Body of pancreas (tissue), 4 donors: ENCODE data around the gene SLC6A16. TPM values are rescaled to one million over a fixed set of nuclear protein-coding genes. Genes with fewer than 3 reads are reported as not detected.
"Not testable (repeated sequence)": the region's sequence is repeated elsewhere in the genome, so short reads cannot be mapped to it uniquely, and the experiment has no call there.

Experiments
- ATAC-seq: fragments of 150-250 bp; one replicate; pipeline ENCODE4 v1.9.1; 2016
- DNase-seq, 4 donors: peaks; one replicate each; pipeline ENCODE4 v3.0.0-alpha.2; 2019
- H3K27ac ChIP-seq, 4 donors: fragments of 200-600 bp; sonication (generic); 1 replicate in 3 of 4; 2 replicates in 1 of 4; pipeline versions ENCODE4 v1.5.1 to v1.6.1; 2016 to 2019; ENCODE audit warnings: mild to moderate bottlenecking in 1 of 4, mixed read lengths in 1 of 4, moderate library complexity in 1 of 4
- H3K27me3 ChIP-seq, 2 donors: fragments of 200-600 bp; sonication (generic); one replicate each; pipeline ENCODE4 v1.6.0; 2016; ENCODE audit warnings: mild to moderate bottlenecking in 1 of 2
- H3K36me3 ChIP-seq, 2 donors: fragments of 200-600 bp; sonication (generic); replicated peaks in 1 of 2; 2 replicates each; pipeline ENCODE4 v1.5.1; 2016; ENCODE audit warnings: low read depth in 2 of 2; ENCODE audit not compliant: insufficient read depth in 1 of 2
- H3K4me1 ChIP-seq: fragments of 200-600 bp; sonication (generic); one replicate; pipeline ENCODE4 v1.6.0; 2016
- H3K4me3 ChIP-seq, 2 donors: fragments of 200-600 bp; sonication (generic); 1 replicate in 1 of 2; 2 replicates in 1 of 2; pipeline ENCODE4 v1.5.1; 2016 to 2019
- H3K9me3 ChIP-seq, 3 donors: fragments of 200-600 bp; sonication (generic); 1 replicate in 2 of 3; 2 replicates in 1 of 3; pipeline ENCODE4 v1.5.1; 2016
- CTCF ChIP-seq, 7 experiments: fragments of 450-650 bp in 4 of 7; fragments of 200-600 bp in 3 of 7; sonication (generic) in 3 of 7; IDR thresholded peaks; one replicate each; pipeline ENCODE4 v1.5.1; 2016 to 2019; ENCODE audit warnings: antibody characterized with exemption in 7 of 7
- POLR2A ChIP-seq, 3 donors: fragments of 450-650 bp; IDR thresholded peaks; one replicate each; pipeline ENCODE4 v1.6.1; 2016; ENCODE audit warnings: antibody characterized with exemption in 3 of 3, mild to moderate bottlenecking in 2 of 3
- WGBS, 2 donors: methylation state at CpG; one replicate each; pipeline ENCODE4 v1.1.5; 2017; 5-methylcytosine and 5-hydroxymethylcytosine counted together
- intact Hi-C: fragments of 100-400 bp; cut with DNase I; formaldehyde crosslinking; loops from one replicate; pipeline ENCODE4 v1.15.1; 2023
- total RNA-seq, 2 donors: library from RNA; depleted of rRNA; stranded (reverse); fragments of >200 nt; gene quantifications; one replicate each; pipeline ENCODE4 v1.1.0, GENCODE V29; 2016

Gene SLC6A16
- total RNA-seq, 2 donors from 2014 or later = 0.99 to 1.6 TPM

DNA sequence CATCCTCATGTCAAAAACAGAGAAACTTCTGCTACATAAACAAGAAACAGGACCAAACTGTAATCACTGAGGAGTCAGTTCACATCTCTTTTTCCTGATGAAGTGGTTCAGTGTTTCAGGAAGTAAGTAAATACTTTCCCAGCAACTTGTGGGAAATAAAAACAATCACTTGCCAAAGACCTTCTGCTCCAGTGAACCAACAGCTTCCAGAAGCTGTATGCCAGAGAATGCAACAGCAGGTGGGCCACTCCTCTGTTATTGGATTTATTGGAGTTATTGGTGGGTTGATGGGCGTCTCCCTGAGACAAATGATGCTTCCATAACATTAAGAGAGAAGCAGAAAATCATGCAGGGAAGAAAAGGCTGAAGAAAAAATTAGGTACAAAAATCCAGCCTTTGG, 9.9 kb downstream of the SLC6A16 start:
- Histone ChIP-seq H3K4me1 (no peaks in the 10 kb centered on the region), H3K9me3 (no peaks in the 10 kb centered on the region), H3K4me3 (no peak overlapping the region), H3K36me3 (no peaks in the 10 kb centered on the region), H3K27me3 (no peaks in the 10 kb centered on the region), H3K27ac (no peak overlapping the region)
- intact Hi-C loops = no loop called here
- TF ChIP-seq POLR2A (IDR thresholded peaks at IDR 0.05) = no peak
- no peak for TF ChIP-seq CTCF (IDR thresholded peaks at IDR 0.05)
- DNase-seq (no peak), ATAC-seq (no peak)
- 73 to 87% methylated on average over 1 of the region's 1 CpG for WGBS, 2 donors

GRCh38 chr19:49309087-49309486, 15.9 kb downstream of the SLC6A16 start:
- Histone ChIP-seq H3K4me1 (no peaks in the 10 kb centered on the region), H3K4me3 (no peak overlapping the region), H3K9me3 (no peaks in the 10 kb centered on the region), H3K27ac (no peak overlapping the region), H3K27me3 (no peaks in the 10 kb centered on the region), H3K36me3 (no peaks in the 10 kb centered on the region)
- TF ChIP-seq POLR2A (IDR thresholded peaks at IDR 0.05) = no peak
- no peak for TF ChIP-seq CTCF (IDR thresholded peaks at IDR 0.05)
- DNase-seq (no peak), ATAC-seq (no peak)
- WGBS, 2 donors = 87% methylated on average over 6 of the region's 6 CpGs
- intact Hi-C loops = no loop called here

- H3K4me1 ChIP-seq, H3K9me3 ChIP-seq, DNase-seq, H3K36me3 ChIP-seq, H3K4me3 ChIP-seq, H3K27me3 ChIP-seq, intact Hi-C loops, H3K27ac ChIP-seq, ATAC-seq: not testable (repeated sequence)
- 66 to 74% methylated on average over 6 to 7 of the region's 7 CpGs for WGBS, 2 donors
Observed at GRCh38 chr19:49306734-49307133, 18.3 kb downstream of the SLC6A16 start.

GRCh38 chr19:49301866-49302252, 23.1 kb downstream of the SLC6A16 start:
- Histone ChIP-seq H3K9me3 (peaks cover 0 to 5% (median 0%) of the 10 kb centered on the region in 3 donors), H3K4me1 (no peaks in the 10 kb centered on the region), H3K36me3 (no peaks in the 10 kb centered on the region), H3K27me3 (no peaks in the 10 kb centered on the region), H3K4me3 (no peak overlapping the region), H3K27ac (no peak overlapping the region)
- DNase-seq = no peak
- intact Hi-C loops = no loop called here
- 80 to 84% methylated on average over 2 to 5 of the region's 5 CpGs for WGBS, 2 donors
- ATAC-seq = no peak
- TF ChIP-seq CTCF (IDR thresholded peaks at IDR 0.05) (no peak), POLR2A (IDR thresholded peaks at IDR 0.05) (no peak)

GRCh38 chr19:49301165-49301865, 23.7 kb downstream of the SLC6A16 start:
- Histone ChIP-seq H3K27me3 (no peaks in the 10 kb centered on the region), H3K9me3 (peaks cover 0 to 5% (median 0%) of the 10 kb centered on the region in 3 donors), H3K27ac (no peak overlapping the region), H3K4me1 (no peaks in the 10 kb centered on the region), H3K4me3 (no peak overlapping the region), H3K36me3 (no peaks in the 10 kb centered on the region)
- ATAC-seq = peak; percentile 80
- WGBS, 2 donors = 27 to 38% methylated on average over 6 to 8 of the region's 8 CpGs
- intact Hi-C loops = no loop called here
- peak; percentile 32 to 75 (median 63) for TF ChIP-seq CTCF (IDR thresholded peaks at IDR 0.05)
- no peak for TF ChIP-seq POLR2A (IDR thresholded peaks at IDR 0.05)
- DNase-seq = peak; percentile 63 to 81 (median 72)

- intact Hi-C loops, DNase-seq: not testable (repeated sequence)
- 90 to 98% methylated on average over 3 of the region's 3 CpGs for WGBS, 2 donors
Observed at GRCh38 chr19:49298653-49299052, 26.3 kb downstream of the SLC6A16 start.

More at GRCh38 chr19:49298653-49299052, 26.3 kb downstream of the SLC6A16 start:
- H3K4me1 ChIP-seq, H3K4me3 ChIP-seq, ATAC-seq, H3K36me3 ChIP-seq, H3K27me3 ChIP-seq, H3K27ac ChIP-seq, H3K9me3 ChIP-seq: not testable (repeated sequence)
